Endothelial cell of umbilical vein (primary cell): ENCODE results near the gene MRPS11.

Experiments
- CTCF ChIP-seq, 2 donors: IDR thresholded peaks; 1 replicate in 1 of 2; 2 replicates in 1 of 2; pipeline ENCODE4 v1.5.1; 2011; ENCODE audit warnings: low read length in 2 of 2, mild to moderate bottlenecking in 2 of 2, moderate library complexity in 2 of 2, control low read depth in 1 of 2, inconsistent platforms in 1 of 2, low read depth in 1 of 2; ENCODE audit not compliant: insufficient read depth in 1 of 2; ENCODE audit errors: extremely low read depth in 1 of 2
- EZH2 ChIP-seq: IDR thresholded peaks from 2 replicates; pipeline ENCODE4 v1.6.1; 2012; ENCODE audit warnings: borderline replicate concordance, low read depth, mild to moderate bottlenecking, moderate library complexity, low read length, inconsistent platforms; ENCODE audit not compliant: severe bottlenecking
- GATA2 ChIP-seq: IDR thresholded peaks from 2 replicates; pipeline ENCODE4 v1.7.0; 2011; ENCODE audit warnings: low read depth, mild to moderate bottlenecking, moderate library complexity, mixed read lengths, low read length; ENCODE audit not compliant: insufficient read length, insufficient read depth
- POLR2A ChIP-seq: IDR thresholded peaks from 2 replicates; pipeline ENCODE4 v1.6.1; 2012; ENCODE audit warnings: low read depth, mild to moderate bottlenecking, control low read depth, low read length
- POLR2AphosphoS5 ChIP-seq: IDR thresholded peaks from 2 replicates; pipeline ENCODE4 v1.6.1; 2012; ENCODE audit warnings: low read depth, mild to moderate bottlenecking, control low read depth, low read length, moderate library complexity; ENCODE audit not compliant: insufficient read depth

DNA sequence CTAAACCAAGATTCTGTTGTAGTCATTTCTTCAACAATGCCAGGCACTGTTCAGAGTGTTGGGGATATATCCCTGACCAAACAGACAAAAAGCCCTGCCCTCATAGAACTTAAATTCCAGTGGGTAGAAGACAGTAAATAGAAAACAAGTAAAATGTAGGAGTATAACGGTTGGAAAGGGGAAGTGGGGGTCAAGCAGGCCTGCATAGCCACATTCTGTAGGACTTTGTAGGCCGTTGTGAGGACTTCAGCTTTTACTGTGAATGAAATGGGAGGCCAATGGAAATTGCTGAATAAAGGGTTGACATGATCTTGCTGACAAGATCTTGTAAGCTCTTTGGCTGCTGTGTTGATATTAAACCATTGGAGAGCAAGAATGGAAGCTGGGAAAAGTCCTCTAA is 1.8 kb downstream of the MRPS11 start:
- no peak for TF ChIP-seq CTCF (IDR thresholded peaks at IDR 0.05; ENCODE audit: extremely low read depth in 1 of 2, insufficient read depth in 1 of 2, low read depth in 1 of 2, low read length in 2 of 2)
- no peak for TF ChIP-seq POLR2A
- TF ChIP-seq EZH2, result no peak
- TF ChIP-seq GATA2, result no peak
- no peak for TF ChIP-seq POLR2AphosphoS5
